GDM1 (cell line): ENCODE results near the gene SLC13A4.
"Not testable (repeated sequence)": the region's sequence is repeated elsewhere in the genome, so short reads cannot be mapped to it uniquely, and the experiment has no call there.

Experiments
- DNase-seq: peaks from one replicate; lab custom pipeline; 2025; lab: John Stamatoyannopoulos, UW

SLC13A4 gene, protein sequence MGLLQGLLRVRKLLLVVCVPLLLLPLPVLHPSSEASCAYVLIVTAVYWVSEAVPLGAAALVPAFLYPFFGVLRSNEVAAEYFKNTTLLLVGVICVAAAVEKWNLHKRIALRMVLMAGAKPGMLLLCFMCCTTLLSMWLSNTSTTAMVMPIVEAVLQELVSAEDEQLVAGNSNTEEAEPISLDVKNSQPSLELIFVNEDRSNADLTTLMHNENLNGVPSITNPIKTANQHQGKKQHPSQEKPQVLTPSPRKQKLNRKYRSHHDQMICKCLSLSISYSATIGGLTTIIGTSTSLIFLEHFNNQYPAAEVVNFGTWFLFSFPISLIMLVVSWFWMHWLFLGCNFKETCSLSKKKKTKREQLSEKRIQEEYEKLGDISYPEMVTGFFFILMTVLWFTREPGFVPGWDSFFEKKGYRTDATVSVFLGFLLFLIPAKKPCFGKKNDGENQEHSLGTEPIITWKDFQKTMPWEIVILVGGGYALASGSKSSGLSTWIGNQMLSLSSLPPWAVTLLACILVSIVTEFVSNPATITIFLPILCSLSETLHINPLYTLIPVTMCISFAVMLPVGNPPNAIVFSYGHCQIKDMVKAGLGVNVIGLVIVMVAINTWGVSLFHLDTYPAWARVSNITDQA

GRCh38 chr7:135728136-135728669, at the start of gene SLC13A4:
Gene SLC13A4, minus strand, starts transcription at chr7:135728186. Its CDS starts 690 bp downstream, at chr7:135727496.
- DNase-seq: no peak

- not testable (repeated sequence) for DNase-seq
Measured at GRCh38 chr7:135775915-135776314, 47.9 kb upstream of the SLC13A4 start.

DNA sequence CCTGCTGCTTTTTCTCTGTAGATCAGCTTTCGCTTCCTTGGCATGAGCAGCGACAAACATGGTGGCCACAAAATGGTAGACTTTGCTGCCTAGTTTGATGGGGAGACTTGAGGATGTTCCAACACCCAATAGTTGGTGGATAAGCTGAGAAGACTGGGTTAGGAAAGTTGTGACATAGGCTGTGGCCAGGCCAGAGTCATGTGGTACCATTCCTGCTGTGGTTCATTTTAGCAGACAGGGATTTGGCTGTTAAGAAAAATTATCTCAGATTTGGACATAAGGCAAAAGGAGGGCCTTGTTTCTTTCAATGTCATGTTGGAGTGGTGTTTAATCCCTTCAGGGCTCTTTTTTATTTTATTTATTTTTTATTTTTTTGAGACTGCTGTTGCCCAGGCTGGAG, 47.2 kb upstream of the SLC13A4 start:
- no peak for DNase-seq

GRCh38 chr7:135774284-135774683, 46.3 kb upstream of the SLC13A4 start:
- no peak for DNase-seq

GRCh38 chr7:135773464-135773863, 45.5 kb upstream of the SLC13A4 start:
- no peak for DNase-seq

DNA sequence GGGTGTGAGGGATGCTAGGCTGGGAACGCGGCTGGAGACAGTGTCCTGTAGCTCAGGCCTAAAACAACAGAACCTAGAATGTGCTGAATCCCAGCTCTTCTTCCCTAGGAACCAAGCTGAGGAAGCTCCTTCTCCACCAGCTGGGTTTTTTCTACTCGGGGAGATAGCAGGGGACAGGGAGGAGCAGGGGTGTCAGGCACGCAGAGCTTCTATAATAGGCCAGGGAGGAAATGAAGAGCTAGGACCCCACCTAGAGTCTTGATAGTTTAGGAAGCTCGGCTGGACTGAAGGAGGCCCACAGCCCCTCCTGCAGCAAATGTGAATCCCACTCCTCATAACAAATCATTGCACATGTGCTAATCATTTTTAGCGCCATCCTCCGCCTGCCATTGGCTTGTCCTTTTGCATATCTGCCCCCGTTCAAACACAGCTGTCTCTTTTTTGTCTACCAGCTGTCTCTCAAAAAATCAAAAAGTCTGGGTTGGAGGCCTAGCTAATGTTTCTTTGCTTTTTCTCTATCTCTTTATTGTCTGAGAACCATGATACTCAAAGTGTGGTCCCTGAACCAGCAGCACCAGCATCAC, 44.7 kb upstream of the SLC13A4 start:
- no peak for DNase-seq

DNA sequence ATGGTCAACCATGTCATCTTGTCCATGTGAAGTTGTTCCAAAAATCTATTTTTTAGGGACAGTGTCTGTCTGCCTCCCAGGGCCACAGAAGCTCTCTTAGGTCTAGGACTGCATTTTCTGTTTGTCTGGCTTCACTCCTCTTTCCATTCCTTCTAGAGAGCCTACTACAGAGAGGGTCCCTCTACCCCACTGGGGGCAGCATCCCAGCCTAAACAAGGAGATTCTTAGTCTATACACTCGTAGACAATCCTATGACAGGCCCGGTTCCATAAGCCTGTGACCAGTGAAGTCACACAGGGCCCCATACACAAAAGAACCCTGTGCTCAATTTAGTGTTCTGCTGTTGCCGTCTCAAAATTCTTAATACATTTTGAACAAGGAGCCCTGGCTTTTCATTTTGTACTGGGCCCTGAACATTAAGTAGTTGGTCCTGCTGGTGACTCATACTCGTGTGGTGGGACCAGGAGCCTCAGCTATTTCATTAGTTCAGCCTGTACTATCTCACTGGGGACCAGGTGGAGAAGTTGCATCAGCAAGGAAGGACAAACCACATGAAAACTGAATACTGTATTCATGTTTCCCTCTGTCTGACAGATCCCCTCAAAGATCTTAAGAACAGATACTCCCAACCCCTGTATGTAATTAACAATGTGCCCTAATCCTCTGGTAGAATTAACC, 44.1 kb upstream of the SLC13A4 start:
- DNase-seq: no peak

GRCh38 chr7:135771051-135771450, 43.1 kb upstream of the SLC13A4 start:
- no peak for DNase-seq

- DNase-seq: no peak
Measured at GRCh38 chr7:135770139-135770710, 42.2 kb upstream of the SLC13A4 start.

DNA sequence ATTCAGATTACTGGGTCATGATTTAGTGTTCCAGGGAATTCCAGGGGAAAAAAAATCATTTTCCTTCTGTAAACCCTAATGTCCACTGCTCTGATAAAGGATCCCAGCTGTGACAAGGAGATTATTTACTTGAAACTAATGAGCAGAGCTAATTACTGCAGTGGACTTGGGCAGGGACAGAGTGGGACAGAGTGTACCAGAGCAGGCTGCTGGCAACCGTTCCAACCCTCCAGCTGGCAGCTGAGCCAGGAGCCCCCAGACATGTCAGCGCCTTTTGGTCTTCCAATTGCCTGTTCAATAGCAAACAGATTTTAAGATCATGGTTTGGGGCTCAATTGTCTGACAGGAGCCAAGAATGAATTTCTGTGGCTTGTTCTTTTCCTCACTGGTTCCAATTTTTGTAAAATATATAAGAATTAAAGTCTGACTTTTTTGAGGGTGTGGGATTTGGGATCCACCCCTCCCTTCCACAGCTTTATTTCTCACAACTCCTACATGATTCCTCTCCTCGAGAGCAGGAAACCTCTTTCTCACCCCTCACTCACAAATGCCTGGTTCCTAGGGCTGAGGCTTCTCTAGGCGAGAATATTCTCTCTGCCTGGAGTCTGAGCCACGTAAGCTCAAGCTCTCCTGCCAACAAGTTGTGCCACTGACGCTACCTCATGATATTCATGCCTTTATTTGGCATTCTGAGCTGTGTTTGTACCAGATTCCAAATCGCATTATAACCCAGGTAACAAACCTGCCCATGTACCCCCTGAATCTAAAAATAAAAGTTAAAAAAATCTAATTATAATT, 41.2 kb upstream of the SLC13A4 start:
- no peak for DNase-seq

- DNase-seq: no peak
Measured at GRCh38 chr7:135768467-135768866, 40.5 kb upstream of the SLC13A4 start.

GRCh38 chr7:135768064-135768463, 40.1 kb upstream of the SLC13A4 start:
- DNase-seq: no peak

DNA sequence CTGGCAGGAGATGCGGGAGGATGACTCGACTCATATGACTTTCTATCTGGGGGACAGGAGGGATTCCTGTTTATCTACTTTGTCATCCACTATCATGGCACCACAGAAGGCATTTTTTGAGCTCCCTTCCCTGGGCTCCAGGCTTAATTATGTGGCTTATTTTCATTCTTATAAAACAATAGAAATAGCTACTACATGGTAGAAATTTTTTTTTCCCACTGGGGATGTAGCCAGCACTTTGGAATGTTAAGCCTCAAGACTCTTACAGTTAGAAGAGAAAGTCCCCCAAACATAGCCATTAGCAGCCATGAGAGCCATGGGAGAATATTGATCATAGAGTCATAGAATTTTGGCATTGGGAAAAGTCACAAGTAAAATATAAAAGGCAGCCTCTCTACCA, 35.3 kb upstream of the SLC13A4 start:
- DNase-seq: no peak

GRCh38 chr7:135761751-135762488, 33.9 kb upstream of the SLC13A4 start:
- no peak for DNase-seq

- DNase-seq: no peak
Measured at GRCh38 chr7:135759532-135759931, 31.5 kb upstream of the SLC13A4 start.

DNA sequence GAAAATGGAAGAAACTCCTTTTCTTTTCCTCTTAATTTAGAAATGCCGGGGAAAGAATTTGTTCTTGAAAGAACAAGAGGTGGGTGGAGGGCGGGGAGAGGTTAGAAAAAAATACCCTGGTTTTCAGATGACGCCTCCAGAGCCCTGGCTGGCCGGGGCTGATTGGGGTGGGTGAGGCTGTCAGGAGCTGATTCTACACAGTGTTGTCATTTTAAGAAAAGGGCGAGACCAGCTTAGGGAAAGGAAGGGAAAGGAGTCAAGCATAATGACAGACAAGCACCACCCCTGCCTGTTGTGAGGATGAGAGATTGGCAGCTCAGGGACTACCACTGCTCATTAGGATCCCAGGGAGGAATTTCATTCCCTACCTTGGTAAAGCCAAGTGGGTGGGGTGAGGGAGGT, 30.5 kb upstream of the SLC13A4 start:
- DNase-seq: no peak

DNA sequence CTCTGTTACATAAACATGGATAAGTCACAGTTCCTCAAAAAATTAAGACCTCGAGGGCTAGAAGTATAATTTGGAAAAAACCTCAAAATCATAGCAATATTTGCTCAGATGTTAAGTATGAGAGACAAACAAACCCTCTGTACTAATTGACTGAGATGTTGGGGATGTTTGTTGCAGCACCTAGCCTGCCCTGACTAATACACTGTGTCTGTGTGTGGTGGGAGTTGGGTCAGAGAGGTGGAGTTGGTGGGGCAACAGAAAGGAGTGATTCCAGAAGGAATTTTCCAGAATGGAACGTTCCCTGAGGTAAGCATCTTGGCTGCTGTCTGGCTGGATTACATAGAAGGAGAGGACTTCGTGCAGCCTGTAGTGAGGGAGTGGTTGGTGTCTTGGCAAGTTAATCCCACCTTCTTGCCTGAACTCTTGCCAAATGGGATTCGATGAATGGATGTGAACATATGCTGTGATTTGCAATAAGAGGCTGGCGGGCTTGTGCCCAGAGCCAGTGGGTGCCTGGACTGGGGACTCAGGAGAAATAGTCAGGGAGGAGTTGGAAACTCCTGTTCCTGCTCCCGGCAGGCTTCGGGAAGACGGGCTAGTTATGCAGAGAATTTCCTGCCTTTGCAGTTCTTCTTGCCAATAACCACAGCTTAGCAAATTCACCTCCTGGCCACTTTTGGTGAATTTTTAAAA, 29.9 kb upstream of the SLC13A4 start:
- no peak for DNase-seq

GRCh38 chr7:135756191-135756590, 28.2 kb upstream of the SLC13A4 start:
- no peak for DNase-seq

DNA sequence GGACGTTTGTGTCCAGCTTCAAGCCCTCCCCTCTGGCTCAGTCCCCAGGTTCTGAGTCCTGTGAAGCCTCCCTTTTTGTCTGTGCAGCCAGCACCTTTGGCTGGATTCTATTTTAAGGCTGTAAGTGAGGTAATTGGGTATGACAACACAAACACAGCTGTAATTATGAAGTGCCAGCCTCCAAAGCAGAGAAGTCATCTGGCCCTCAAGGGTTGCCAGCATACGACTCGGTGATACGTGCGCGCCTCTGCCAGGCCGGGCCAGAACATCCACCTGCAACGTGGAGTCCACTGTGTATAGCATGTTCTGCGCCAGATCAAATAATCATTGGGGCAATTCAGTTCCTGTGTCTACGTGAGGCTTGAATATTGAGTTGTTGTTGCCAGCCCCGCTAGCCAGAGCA, 27.4 kb upstream of the SLC13A4 start:
- no peak for DNase-seq
